Vagina (tissue), 2 donors: ENCODE results near the gene SMG6. TPM values are rescaled to one million over a fixed set of nuclear protein-coding genes. Genes with fewer than 3 reads are reported as not detected.

Experiments used
- DNase-seq, 2 donors: peaks; one replicate each; pipeline ENCODE4 v3.0.0-alpha.2; 2017; ENCODE audit errors: extremely low spot score in 2 of 2
- H3K27ac ChIP-seq: fragments of 200-600 bp; sonication (generic); one replicate; pipeline ENCODE4 v1.5.1; 2019
- H3K27me3 ChIP-seq: fragments of 200-600 bp; sonication (generic); one replicate; pipeline ENCODE4 v1.5.1; 2019
- H3K36me3 ChIP-seq, 2 donors: fragments of 200-600 bp; sonication (generic); one replicate each; pipeline ENCODE4 v1.5.1; 2017 to 2019
- H3K4me1 ChIP-seq: fragments of 200-600 bp; sonication (generic); one replicate; pipeline ENCODE4 v1.5.1; 2019
- H3K4me3 ChIP-seq, 2 donors: fragments of 200-600 bp; sonication (generic); 1 replicate in 1 of 2; 2 replicates in 1 of 2; pipeline ENCODE4 v1.5.1; 2016 to 2019
- H3K9me3 ChIP-seq: fragments of 200-600 bp; sonication (generic); one replicate; pipeline ENCODE4 v1.5.1; 2019
- POLR2A ChIP-seq, 2 donors: fragments of 450-650 bp; IDR thresholded peaks; one replicate each; pipeline ENCODE4 v1.6.1; 2017; ENCODE audit warnings: antibody characterized with exemption in 2 of 2, mild to moderate bottlenecking in 2 of 2, moderate library complexity in 2 of 2
- POLR2AphosphoS5 ChIP-seq, 2 donors: sonication (generic); formaldehyde crosslinking; IDR thresholded peaks; one replicate each; pipeline ENCODE4 v1.9.0; 2017; ENCODE audit warnings: antibody characterized with exemption in 2 of 2, mild to moderate bottlenecking in 2 of 2, low read depth in 1 of 2; ENCODE audit not compliant: insufficient read depth in 1 of 2
- intact Hi-C: fragments of 100-400 bp; cut with DNase I; formaldehyde crosslinking; loops from one replicate; pipeline ENCODE4 v1.15.1; 2023
- total RNA-seq: library from RNA; depleted of rRNA; stranded (reverse); fragments of >200 nt; gene quantifications from one replicate; pipeline ENCODE4 v1.2.3, GENCODE V29; 2016
- TF ChIP-seq, protein P1 (sequence below), 3 experiments: fragments of 450-650 bp in 2 of 3; fragments of 200-600 bp in 1 of 3; sonication (generic) in 1 of 3; IDR thresholded peaks; one replicate each; pipeline ENCODE4 v1.5.1; 2017 to 2019; ENCODE audit warnings: antibody characterized with exemption in 3 of 3, mild to moderate bottlenecking in 2 of 3, moderate library complexity in 2 of 3

Gene SMG6
- total RNA-seq, 1 donor from 2014 or later: 46.2 TPM

DNA sequence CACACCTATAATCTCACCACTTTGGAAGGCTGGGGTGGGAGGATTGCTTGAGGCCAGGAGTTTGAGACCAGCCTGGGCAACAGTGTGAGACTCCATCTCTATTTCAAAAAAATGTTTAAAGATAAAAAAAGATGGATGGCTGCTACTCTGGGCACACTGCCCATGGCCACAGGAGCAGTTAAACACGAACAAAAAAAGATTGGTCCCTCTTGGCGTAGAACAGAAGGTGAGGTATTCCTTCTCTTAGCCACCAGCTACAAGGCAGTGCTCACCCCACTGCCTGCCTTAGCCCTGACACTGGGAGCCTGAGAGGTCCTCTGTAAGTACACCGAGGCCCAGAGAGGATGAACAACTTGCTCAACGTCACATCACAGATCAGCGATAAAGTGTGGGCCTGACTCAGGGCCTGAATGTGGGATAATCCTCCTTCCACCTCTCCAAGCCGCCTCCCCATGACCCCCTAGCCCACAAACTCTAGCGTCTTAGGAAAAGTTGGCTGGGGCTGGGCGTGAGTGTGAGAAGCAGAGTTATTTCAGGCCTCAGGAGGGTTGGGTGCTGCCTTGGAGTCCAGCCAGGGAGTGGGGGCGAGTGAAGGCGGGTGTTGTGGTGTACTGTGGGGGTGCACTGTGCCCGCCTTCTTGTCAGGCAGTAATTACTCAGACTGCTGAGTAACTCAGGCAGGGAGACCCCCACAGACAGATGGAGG lies 275.9 kb downstream of the SMG6 start:
- intact Hi-C loops: no loop called here
- no peak for DNase-seq

DNA sequence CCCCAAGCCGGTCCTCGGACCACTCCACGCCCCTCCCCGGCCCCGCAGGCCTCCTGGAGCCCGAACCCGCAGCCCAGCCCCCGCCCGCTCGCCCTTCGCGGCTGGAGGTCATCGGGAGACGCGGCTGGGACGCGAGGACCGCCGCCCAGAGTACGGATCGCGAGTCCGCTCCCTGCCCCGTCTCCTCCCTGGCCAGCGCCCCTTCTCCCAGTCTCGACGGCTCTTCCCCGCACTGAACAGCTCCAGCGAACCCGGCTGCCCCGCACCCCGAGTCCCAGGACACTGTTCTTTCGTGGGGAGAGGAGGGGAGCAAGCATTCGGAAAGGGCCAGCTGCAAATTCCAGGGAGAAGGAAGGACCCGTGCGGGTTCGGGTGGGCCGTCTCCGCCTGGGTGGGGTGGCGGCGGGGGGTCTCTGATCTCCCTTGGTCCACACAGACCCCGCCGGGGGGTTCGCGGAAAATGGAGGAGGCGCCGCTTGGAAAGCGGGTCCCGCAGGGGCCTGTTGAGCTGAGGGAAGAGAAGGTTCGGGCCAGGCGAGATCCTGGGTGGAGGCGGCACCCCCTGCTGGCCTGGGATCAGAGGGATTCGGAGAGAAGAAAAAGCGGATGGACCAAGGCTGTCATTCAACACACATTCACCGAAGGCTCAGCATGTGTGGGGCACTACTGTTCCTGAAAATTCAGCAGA lies 277.8 kb downstream of the SMG6 start:
- intact Hi-C loops: loop anchor here (1.0 kb wide), 1 partner anchor 116 kb away; no protein-coding TSS in a partner anchor
- H3K27me3 ChIP-seq: no peaks in the 10 kb centered on the region
- peak overlapping the region; percentile 60 to 64 for H3K4me3 ChIP-seq
- DNase-seq: no peak
- no peaks in the 10 kb centered on the region for H3K36me3 ChIP-seq
- H3K9me3 ChIP-seq: no peaks in the 10 kb centered on the region
- peak overlapping the region; percentile 80 for H3K27ac ChIP-seq
- peaks cover 42% of the 10 kb centered on the region for H3K4me1 ChIP-seq
- TF ChIP-seq POLR2A (IDR thresholded peaks at IDR 0.05) (no peak), POLR2AphosphoS5 (IDR thresholded peaks at IDR 0.05; ENCODE audit: insufficient read depth in 1 of 2, low read depth in 1 of 2) (peak in 1 of 2 donors; percentile 24)
- TF ChIP-seq, protein P1, sequence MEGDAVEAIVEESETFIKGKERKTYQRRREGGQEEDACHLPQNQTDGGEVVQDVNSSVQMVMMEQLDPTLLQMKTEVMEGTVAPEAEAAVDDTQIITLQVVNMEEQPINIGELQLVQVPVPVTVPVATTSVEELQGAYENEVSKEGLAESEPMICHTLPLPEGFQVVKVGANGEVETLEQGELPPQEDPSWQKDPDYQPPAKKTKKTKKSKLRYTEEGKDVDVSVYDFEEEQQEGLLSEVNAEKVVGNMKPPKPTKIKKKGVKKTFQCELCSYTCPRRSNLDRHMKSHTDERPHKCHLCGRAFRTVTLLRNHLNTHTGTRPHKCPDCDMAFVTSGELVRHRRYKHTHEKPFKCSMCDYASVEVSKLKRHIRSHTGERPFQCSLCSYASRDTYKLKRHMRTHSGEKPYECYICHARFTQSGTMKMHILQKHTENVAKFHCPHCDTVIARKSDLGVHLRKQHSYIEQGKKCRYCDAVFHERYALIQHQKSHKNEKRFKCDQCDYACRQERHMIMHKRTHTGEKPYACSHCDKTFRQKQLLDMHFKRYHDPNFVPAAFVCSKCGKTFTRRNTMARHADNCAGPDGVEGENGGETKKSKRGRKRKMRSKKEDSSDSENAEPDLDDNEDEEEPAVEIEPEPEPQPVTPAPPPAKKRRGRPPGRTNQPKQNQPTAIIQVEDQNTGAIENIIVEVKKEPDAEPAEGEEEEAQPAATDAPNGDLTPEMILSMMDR (IDR thresholded peaks at IDR 0.05): peak; percentile 30 to 60 (median 57)

More for the DNA sequence above, 275.9 kb downstream of the SMG6 start:
- H3K27me3 ChIP-seq: no peaks in the 10 kb centered on the region
- H3K4me3 ChIP-seq: no peak overlapping the region
- peaks cover 58% of the 10 kb centered on the region for H3K4me1 ChIP-seq
- H3K9me3 ChIP-seq: no peaks in the 10 kb centered on the region
- H3K27ac ChIP-seq: no peak overlapping the region
- H3K36me3 ChIP-seq: no peaks in the 10 kb centered on the region
- no peak for TF ChIP-seq POLR2AphosphoS5 (IDR thresholded peaks at IDR 0.05; ENCODE audit: insufficient read depth in 1 of 2, low read depth in 1 of 2)
- TF ChIP-seq POLR2A (IDR thresholded peaks at IDR 0.05): no peak
- TF ChIP-seq, protein P1 (IDR thresholded peaks at IDR 0.05): no peak

DNA sequence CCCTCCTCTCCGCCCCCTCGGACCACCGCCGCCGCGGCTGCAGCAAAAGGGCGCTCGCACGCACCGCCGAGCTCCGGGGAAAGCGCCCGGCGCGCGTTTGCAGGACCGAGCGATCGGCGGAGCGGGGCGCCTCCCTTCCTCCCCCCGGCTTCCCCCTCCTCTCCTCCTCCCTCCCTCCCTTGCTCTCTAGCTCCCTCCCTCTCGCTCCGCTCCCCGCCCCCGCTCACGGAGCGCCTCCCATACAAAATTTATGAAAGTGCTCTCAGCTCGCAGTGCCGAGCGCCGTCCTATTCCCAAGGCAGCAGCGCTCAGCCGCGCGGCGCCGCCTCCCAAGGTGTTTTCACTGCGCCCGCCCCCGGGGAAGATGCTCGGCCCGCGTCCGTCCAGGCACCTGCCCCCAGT lies 278.4 kb downstream of the SMG6 start, which contains the start of gene RTN4RL1:
Gene RTN4RL1, minus strand, starts transcription at position 115 of the 402 bp plus-strand sequence. CDS start 469 bp downstream, outside the sequence.
- H3K9me3 ChIP-seq: no peaks in the 10 kb centered on the region
- H3K4me3 ChIP-seq: peak within 1 kb of the TSS; percentile 60 to 64
- intact Hi-C loops: loop anchor here (1.0 kb wide), 1 partner anchor 116 kb away; no protein-coding TSS in a partner anchor
- H3K36me3 ChIP-seq: no peaks in the 10 kb centered on the region
- H3K4me1 ChIP-seq: peaks cover 39% of the 10 kb centered on the region
- peak in 1 of 2 donors; percentile 62 for TF ChIP-seq POLR2AphosphoS5 (IDR thresholded peaks at IDR 0.05; ENCODE audit: insufficient read depth in 1 of 2, low read depth in 1 of 2)
- TF ChIP-seq POLR2A (IDR thresholded peaks at IDR 0.05): no peak
- TF ChIP-seq, protein P1 (IDR thresholded peaks at IDR 0.05): no peak
- no peaks in the 10 kb centered on the region for H3K27me3 ChIP-seq
- peak within 1 kb of the TSS; percentile 80 for H3K27ac ChIP-seq
- no peak for DNase-seq

DNA sequence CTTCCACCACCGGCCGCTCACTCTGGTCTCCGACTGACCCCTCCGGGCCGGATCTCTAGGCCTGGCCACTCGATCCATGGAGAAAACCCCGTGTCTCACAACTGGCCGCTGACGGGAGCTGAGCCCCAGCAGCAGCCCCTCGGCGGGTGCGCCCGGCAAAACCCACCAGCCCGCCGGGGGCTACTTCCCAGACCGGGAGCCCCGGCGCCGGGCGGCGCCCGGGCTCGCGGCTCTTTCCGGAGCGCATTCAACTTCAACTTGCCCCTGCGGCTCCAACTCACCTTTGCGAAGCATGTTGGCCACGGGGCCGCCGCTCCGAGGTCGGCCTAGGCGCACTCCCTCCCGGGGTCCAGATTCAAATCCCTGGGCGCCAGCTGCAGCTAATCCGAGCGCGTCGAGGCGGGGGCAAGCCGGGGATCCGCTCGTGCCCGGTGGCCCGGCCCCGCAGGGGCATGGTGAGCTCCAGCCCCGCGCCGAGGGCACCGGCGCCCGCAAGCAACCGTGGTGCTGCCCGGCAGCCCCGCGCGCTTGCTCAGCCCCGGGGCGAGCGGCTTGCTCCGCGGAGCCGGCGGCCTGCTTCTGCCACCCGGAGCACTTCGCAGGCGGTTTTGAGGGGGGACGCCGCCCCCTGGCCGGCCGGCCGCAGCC lies 278.9 kb downstream of the SMG6 start:
- Histone ChIP-seq H3K4me1 (peaks cover 37% of the 10 kb centered on the region), H3K4me3 (peak overlapping the region; percentile 60 to 64), H3K9me3 (no peaks in the 10 kb centered on the region), H3K36me3 (no peaks in the 10 kb centered on the region), H3K27me3 (no peaks in the 10 kb centered on the region), H3K27ac (peak overlapping the region; percentile 58)
- TF ChIP-seq, protein P1 (IDR thresholded peaks at IDR 0.05): no peak
- TF ChIP-seq POLR2AphosphoS5 (IDR thresholded peaks at IDR 0.05; ENCODE audit: insufficient read depth in 1 of 2, low read depth in 1 of 2) (no peak), POLR2A (IDR thresholded peaks at IDR 0.05) (no peak)
- intact Hi-C loops: loop anchor here (1.0 kb wide), 1 partner anchor 115 kb away; no protein-coding TSS in a partner anchor
- no peak for DNase-seq
